ENCODE results near the gene DTNA. TPM values are rescaled to one million over a fixed set of nuclear protein-coding genes. Genes with fewer than 3 reads are reported as not detected.
"Not testable (repeated sequence)": the region's sequence is repeated elsewhere in the genome, so short reads cannot be mapped to it uniquely, and the experiment has no call there.

DTNA gene
- total RNA-seq, 1 donor from 2014 or later = 18.4 TPM

DNA sequence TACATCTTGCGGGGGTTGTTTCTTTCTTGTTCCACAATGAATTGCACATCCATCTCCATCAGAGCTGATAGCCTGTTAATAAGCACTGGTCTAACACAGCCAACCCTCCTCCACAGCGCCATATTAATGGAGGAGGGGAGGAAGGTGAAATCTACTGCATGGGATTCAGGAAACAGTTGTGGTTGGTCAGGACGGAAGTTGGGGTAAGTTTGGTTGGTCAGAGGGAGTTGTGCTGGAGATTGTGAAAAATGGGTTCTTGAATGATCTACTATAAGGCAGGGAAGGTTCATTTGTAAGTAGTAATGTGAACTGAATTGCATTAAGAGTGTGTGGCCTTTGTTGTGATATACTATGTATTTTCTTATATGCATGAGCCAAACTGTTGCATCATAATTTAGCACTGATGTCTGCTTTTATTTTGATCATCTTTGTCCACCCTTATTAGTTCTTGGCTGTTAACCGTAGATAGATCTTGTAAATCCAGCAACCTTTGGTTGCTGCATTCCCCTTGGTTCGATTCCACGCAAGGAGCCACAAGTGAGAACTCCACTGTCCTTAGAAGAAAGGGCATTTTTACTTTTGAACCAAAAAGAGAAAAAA, 180.5 kb downstream of the DTNA start:
- H3K27ac ChIP-seq = no peak overlapping the region
- no peaks in the 10 kb centered on the region for H3K9me3 ChIP-seq
- TF ChIP-seq POLR2A (IDR thresholded peaks at IDR 0.05) (no peak), POLR2AphosphoS5 (IDR thresholded peaks at IDR 0.05; ENCODE audit: insufficient read depth in 1 of 2, low read depth in 1 of 2) (no peak)
- TF ChIP-seq, protein P1, sequence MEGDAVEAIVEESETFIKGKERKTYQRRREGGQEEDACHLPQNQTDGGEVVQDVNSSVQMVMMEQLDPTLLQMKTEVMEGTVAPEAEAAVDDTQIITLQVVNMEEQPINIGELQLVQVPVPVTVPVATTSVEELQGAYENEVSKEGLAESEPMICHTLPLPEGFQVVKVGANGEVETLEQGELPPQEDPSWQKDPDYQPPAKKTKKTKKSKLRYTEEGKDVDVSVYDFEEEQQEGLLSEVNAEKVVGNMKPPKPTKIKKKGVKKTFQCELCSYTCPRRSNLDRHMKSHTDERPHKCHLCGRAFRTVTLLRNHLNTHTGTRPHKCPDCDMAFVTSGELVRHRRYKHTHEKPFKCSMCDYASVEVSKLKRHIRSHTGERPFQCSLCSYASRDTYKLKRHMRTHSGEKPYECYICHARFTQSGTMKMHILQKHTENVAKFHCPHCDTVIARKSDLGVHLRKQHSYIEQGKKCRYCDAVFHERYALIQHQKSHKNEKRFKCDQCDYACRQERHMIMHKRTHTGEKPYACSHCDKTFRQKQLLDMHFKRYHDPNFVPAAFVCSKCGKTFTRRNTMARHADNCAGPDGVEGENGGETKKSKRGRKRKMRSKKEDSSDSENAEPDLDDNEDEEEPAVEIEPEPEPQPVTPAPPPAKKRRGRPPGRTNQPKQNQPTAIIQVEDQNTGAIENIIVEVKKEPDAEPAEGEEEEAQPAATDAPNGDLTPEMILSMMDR (IDR thresholded peaks at IDR 0.05) = no peak
- H3K4me3 ChIP-seq = no peak overlapping the region
- no peaks in the 10 kb centered on the region for H3K36me3 ChIP-seq
- intact Hi-C loops (cut with DNase I) = no loop called here
- no peaks in the 10 kb centered on the region for H3K4me1 ChIP-seq
- H3K27me3 ChIP-seq = no peaks in the 10 kb centered on the region
- no peak for DNase-seq (ENCODE audit: extremely low spot score in 2 of 2)

DNA sequence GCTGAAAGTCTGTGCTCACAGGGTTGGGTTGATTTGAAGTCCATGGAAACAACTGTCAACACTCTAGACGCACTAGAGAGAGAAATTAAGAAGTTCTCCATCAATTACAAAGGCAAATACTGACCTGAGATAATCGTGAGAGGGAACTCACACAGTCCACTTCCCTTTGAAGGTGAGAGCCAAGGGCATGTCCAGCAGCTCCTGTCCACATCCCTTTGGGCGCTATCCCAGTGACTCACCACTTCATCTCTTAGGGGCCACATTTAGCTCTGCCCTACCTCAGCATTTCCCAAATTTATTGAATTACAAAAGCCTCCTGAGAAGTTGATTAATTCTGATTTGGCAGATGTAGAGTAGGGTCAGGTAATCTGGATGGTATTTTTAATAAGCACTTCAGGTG, 182.3 kb downstream of the DTNA start:
- TF ChIP-seq, protein P1 (IDR thresholded peaks at IDR 0.05) = no peak
- TF ChIP-seq POLR2A (IDR thresholded peaks at IDR 0.05) (no peak), POLR2AphosphoS5 (IDR thresholded peaks at IDR 0.05; ENCODE audit: insufficient read depth in 1 of 2, low read depth in 1 of 2) (no peak)
- DNase-seq (ENCODE audit: extremely low spot score in 2 of 2) = no peak
- H3K4me1 ChIP-seq = no peaks in the 10 kb centered on the region
- H3K36me3 ChIP-seq = no peaks in the 10 kb centered on the region
- H3K4me3 ChIP-seq = no peak overlapping the region
- H3K27ac ChIP-seq = no peak overlapping the region
- intact Hi-C loops (cut with DNase I) = no loop called here
- H3K9me3 ChIP-seq = no peaks in the 10 kb centered on the region
- no peaks in the 10 kb centered on the region for H3K27me3 ChIP-seq

DNA sequence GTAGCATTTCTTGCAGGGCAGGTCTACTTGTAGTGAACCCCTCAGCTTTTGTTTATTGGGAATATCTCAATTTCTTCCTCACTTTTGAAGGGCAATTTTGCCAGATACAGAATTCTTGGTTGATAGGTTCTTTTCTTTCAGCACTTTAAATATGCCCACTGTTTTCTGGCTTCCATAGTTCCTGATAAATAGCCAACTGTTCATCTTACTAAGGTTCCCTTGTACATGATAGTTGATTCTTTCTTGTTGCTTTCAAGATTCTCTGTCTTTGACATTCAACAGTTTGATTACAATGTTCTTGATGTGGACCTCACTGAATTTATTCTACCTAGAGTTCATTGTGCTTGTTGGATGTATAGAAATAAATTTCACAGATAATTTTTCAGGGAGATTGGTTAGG, 183.1 kb downstream of the DTNA start:
- no peak for DNase-seq (ENCODE audit: extremely low spot score in 2 of 2)
- intact Hi-C loops (cut with DNase I) = no loop called here
- H3K27me3 ChIP-seq = no peaks in the 10 kb centered on the region
- no peaks in the 10 kb centered on the region for H3K9me3 ChIP-seq
- H3K4me3 ChIP-seq = no peak overlapping the region
- H3K4me1 ChIP-seq = no peaks in the 10 kb centered on the region
- TF ChIP-seq, protein P1 (IDR thresholded peaks at IDR 0.05) = no peak
- TF ChIP-seq POLR2A (IDR thresholded peaks at IDR 0.05) (no peak), POLR2AphosphoS5 (IDR thresholded peaks at IDR 0.05; ENCODE audit: insufficient read depth in 1 of 2, low read depth in 1 of 2) (no peak)
- no peaks in the 10 kb centered on the region for H3K36me3 ChIP-seq
- no peak overlapping the region for H3K27ac ChIP-seq

DNA sequence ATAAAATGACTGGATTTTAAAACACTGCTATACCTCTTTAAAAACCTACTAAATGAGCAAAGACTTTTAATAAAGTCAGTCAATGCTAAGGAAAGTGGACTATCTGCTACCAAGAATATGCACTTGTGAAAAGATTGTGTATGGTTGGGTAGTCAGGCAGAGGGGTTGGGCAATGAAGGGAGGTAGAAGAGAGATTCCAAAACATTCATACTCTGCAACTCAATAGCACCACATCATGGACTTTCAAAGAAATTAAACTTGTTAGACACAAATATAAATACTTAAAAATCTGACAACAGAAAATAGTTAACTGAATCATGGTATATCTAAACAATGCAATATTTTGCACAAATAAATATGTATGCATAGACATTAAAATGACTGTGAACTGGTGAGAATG, 191.2 kb downstream of the DTNA start:
- H3K4me3 ChIP-seq = no peak overlapping the region
- intact Hi-C loops (cut with DNase I) = no loop called here
- H3K36me3 ChIP-seq = no peaks in the 10 kb centered on the region
- TF ChIP-seq, protein P1 (IDR thresholded peaks at IDR 0.05) = no peak
- TF ChIP-seq POLR2AphosphoS5 (IDR thresholded peaks at IDR 0.05; ENCODE audit: insufficient read depth in 1 of 2, low read depth in 1 of 2) (no peak), POLR2A (IDR thresholded peaks at IDR 0.05) (no peak)
- H3K27me3 ChIP-seq = no peaks in the 10 kb centered on the region
- no peaks in the 10 kb centered on the region for H3K9me3 ChIP-seq
- no peaks in the 10 kb centered on the region for H3K4me1 ChIP-seq
- no peak overlapping the region for H3K27ac ChIP-seq
- DNase-seq (ENCODE audit: extremely low spot score in 2 of 2) = no peak

DNA sequence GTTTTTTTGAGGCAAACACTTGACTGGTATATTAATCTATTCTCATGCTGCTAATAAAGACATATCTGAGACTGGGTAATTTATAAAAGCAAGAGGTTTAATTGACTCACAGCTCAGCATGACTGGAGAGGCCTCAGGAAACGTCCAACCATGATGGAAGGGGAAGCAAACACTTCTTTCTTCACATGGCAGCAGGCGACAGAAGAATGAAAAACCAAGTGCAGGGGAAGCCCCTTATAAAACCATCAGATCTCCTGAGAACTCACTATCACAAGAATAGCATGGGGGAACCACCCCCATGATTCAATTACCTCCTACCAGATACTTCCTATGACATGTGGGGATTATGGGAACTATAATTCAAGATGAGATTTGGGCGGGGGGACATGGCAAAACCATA, 194.9 kb downstream of the DTNA start:
- Histone ChIP-seq H3K36me3 (no peaks in the 10 kb centered on the region), H3K27me3 (no peaks in the 10 kb centered on the region), H3K9me3 (no peaks in the 10 kb centered on the region), H3K27ac (no peak overlapping the region), H3K4me3 (no peak overlapping the region), H3K4me1 (no peaks in the 10 kb centered on the region)
- no peak for TF ChIP-seq POLR2A (IDR thresholded peaks at IDR 0.05)
- TF ChIP-seq, protein P1 (IDR thresholded peaks at IDR 0.05) = no peak
- TF ChIP-seq POLR2AphosphoS5 (IDR thresholded peaks at IDR 0.05; ENCODE audit: insufficient read depth in 1 of 2, low read depth in 1 of 2) = no peak
- DNase-seq (ENCODE audit: extremely low spot score in 2 of 2) = no peak
- intact Hi-C loops (cut with DNase I) = no loop called here

DNA sequence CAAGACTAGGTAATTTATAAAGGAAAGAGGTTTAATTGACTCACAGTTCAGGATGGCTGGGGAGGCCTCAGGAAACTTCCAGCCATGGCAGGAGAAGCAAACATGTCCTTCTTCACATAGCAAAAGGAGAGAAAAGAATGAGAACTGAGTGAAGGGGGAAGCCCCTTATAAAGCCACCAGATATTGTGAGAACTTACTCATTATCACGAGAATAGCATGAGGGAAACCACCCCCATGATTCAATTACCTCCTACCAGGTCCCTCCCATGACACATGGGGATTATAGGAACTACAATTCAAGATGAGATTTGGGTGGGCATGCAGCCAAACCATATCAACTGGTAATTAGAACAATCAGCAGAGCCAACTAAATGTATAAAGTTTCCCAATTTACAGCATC, 196.9 kb downstream of the DTNA start:
- H3K27ac ChIP-seq; intact Hi-C loops (cut with DNase I); H3K9me3 ChIP-seq; H3K27me3 ChIP-seq; H3K4me3 ChIP-seq; H3K36me3 ChIP-seq; DNase-seq (ENCODE audit: extremely low spot score in 2 of 2); H3K4me1 ChIP-seq: not testable (repeated sequence)

Data from vagina (tissue), 2 donors.